Measurements from ENCODE around the gene SLC9C1. TPM values are rescaled to one million over a fixed set of nuclear protein-coding genes. Genes with fewer than 3 reads are reported as not detected.

Gene SLC9C1
- total and polyA plus RNA-seq, 2 of the 4 experiments (the other 2 are of a cell fraction), result not detected

DNA sequence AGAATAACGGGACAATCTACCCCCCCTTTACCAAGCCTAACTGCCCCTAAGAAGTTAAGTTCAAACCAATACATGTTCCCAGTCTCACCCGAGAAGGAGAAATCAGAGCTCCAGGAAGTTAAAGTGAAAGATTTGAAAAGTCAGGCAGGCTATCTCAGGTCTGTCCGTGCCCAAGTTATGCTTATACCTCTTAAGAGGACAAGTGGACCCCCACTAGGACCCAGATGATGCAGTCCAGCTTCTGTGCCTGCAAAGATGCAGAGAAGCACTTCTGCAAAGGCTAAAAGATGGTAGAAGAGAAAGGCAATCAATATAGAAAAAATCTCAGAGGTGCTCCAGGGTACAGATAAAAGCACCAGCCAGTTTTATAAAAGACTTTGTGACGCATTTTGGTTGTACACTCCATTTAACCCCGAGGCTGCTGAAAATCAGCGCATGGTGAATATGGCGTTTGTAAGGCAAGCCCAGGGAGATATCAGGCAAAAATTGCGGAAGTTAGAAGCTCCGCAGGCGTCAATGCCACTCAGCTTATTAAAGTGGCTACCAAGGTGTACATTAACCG is 9.8 kb upstream of the SLC9C1 start:
- peak; percentile 64 for ATAC-seq (ENCODE audit: low read depth)
- no peak for TF ChIP-seq ELK1 (IDR thresholded peaks at IDR 0.05; ENCODE audit: borderline replicate concordance, low read depth, low read length)
- no peak for TF ChIP-seq POLR2A (IDR thresholded peaks at IDR 0.05; ENCODE audit: low read depth, low read length)
- no peak for TF ChIP-seq MXI1 (IDR thresholded peaks at IDR 0.05; ENCODE audit: borderline replicate concordance, low read depth, low read length)
- no peak for TF ChIP-seq SMC3 (IDR thresholded peaks at IDR 0.05; ENCODE audit: low read depth, low read length)
- TF ChIP-seq MAFK (IDR thresholded peaks at IDR 0.05; ENCODE audit: low read depth, low read length), result no peak
- TF ChIP-seq NFE2L2 (IDR thresholded peaks at IDR 0.05; ENCODE audit: low read depth, low read length), result no peak
- no peak for TF ChIP-seq BHLHE40 (IDR thresholded peaks at IDR 0.05; ENCODE audit: low read depth, low read length)
- Histone ChIP-seq H2AK9ac (replicated peaks; ENCODE audit: low read depth, low read length, poor library complexity) (no peak overlapping the region), H3K4me3 (ENCODE audit: insufficient read depth, low read depth, low read length) (peak overlapping the region; percentile 27; the same call in 1 of the 2 replicates), H3K27ac (ENCODE audit: insufficient read depth, low read length) (no peak overlapping the region), H3K4ac (ENCODE audit: low read depth, low read length) (peak overlapping the region; percentile 38), H3K4me1 (ENCODE audit: control insufficient read depth, insufficient read depth, low read length) (peaks cover 12% of the 10 kb centered on the region), H3K4me2 (ENCODE audit: low read depth, low read length) (peak overlapping the region; percentile 78), H3K14ac (replicated peaks; ENCODE audit: low read depth, low read length) (peak overlapping the region; percentile 70), H3K18ac (ENCODE audit: low read depth, low read length) (peak overlapping the region; percentile 22), H3K56ac (ENCODE audit: extremely low read depth, insufficient read depth, low read length) (peak overlapping the region; percentile 39; the same call in 1 of the 2 replicates), H2AK5ac (ENCODE audit: low read depth, low read length) (no peak overlapping the region), H3K36me3 (ENCODE audit: control insufficient read depth, insufficient read depth, low read length) (no peaks in the 10 kb centered on the region), H4K5ac (ENCODE audit: low read depth, low read length) (peak overlapping the region; percentile 89), H3K9me1 (ENCODE audit: insufficient read depth, low read length) (no peaks in the 10 kb centered on the region), H3K9ac (ENCODE audit: low read depth, low read length) (peak overlapping the region; percentile 46), H2BK5ac (ENCODE audit: low read depth, low read length, poor library complexity, severe bottlenecking) (no peak overlapping the region), H2AFZ (replicated peaks; ENCODE audit: low read length, poor library complexity) (peak overlapping the region; percentile 92), H3K9me3 (ENCODE audit: control insufficient read depth, insufficient read depth, low read length) (no peaks in the 10 kb centered on the region), H3K79me1 (ENCODE audit: low read depth in 1 of 2, low read length in 2 of 2) (no peaks in the 10 kb centered on the region), H2BK20ac (ENCODE audit: low read depth, low read length) (peak overlapping the region; percentile 40), H2BK15ac (ENCODE audit: low read depth, low read length) (no peak overlapping the region), H2BK120ac (ENCODE audit: low read depth, low read length) (peak overlapping the region; percentile 16; the same call in 1 of the 2 replicates), H4K91ac (ENCODE audit: insufficient read depth, low read depth, low read length) (peak overlapping the region; percentile 23; the same call in 1 of the 2 replicates), H4K8ac (ENCODE audit: low read depth in 2 of 2, low read length in 2 of 2) (peak overlapping the region; percentile 32 to 83), H4K20me1 (ENCODE audit: insufficient read depth, low read length) (no peaks in the 10 kb centered on the region), H3K23ac (ENCODE audit: low read depth, low read length) (peak overlapping the region; percentile 11; the same call in 1 of the 2 replicates), H3K27me3 (ENCODE audit: control insufficient read depth, insufficient read depth, low read length) (no peaks in the 10 kb centered on the region)
- ChIA-PET POLR2A (ENCODE audit: unreplicated experiment) (no interaction called here), CTCF (interaction anchor here (0.8 to 1.7 kb wide), 6 partner anchors 10 to 216 kb away, joined by 3 to 8 read pairs (median 4); no protein-coding TSS in a partner anchor)
- 21% methylated on average over 4 of the region's 11 CpGs; no CpG with 5 or more reads in 1 of the 2 experiments for WGBS, 2 experiments (ENCODE audit: extremely low coverage in 2 of 2, insufficient read length in 1 of 2)
- DNase-seq, result peak; percentile 28
- intact Hi-C loops (cut with micrococcal nuclease), result no loop called here
- in situ Hi-C loops (cut with MboI; ENCODE audit: low sequenced_read_pairs), result loop anchor here (25.0 kb wide), 1 partner anchor 683 kb away; the partner anchor contains the start of genes CD200R1 and GTPBP8
- dilution Hi-C loops (cut with HindIII; ENCODE audit: low sequenced_read_pairs, unreplicated experiment), result loop anchor here (25.0 kb wide), 1 partner anchor 208 kb away; no protein-coding TSS in a partner anchor
- BruUV-seq (replicated peaks), result no TSS peak

Measured in IMR-90 (cell line).